PC-3 (cell line): ENCODE measurements around the gene NDUFS7.

ENCODE experiments used
- EZH2 ChIP-seq: fragments of 300-600 bp; sonication (generic); IDR thresholded peaks from one replicate; pipeline ENCODE4 v1.6.1; 2017; ENCODE audit warnings: antibody characterized with exemption, mild to moderate bottlenecking, low read length; ENCODE audit not compliant: unreplicated experiment
- EZH2phosphoT487 ChIP-seq: fragments of 300-600 bp; sonication (generic); IDR thresholded peaks from 2 replicates; pipeline ENCODE4 v1.6.1; 2018; ENCODE audit warnings: mild to moderate bottlenecking, antibody characterized with exemption, low read length, borderline replicate concordance
- TF ChIP-seq, protein P1 (sequence below): fragments of 300-600 bp; sonication (generic); conservative IDR thresholded peaks from 2 replicates; pipeline ENCODE4 v1.5.1; 2017; ENCODE audit warnings: antibody characterized with exemption, low read depth, mild to moderate bottlenecking, low read length

DNA sequence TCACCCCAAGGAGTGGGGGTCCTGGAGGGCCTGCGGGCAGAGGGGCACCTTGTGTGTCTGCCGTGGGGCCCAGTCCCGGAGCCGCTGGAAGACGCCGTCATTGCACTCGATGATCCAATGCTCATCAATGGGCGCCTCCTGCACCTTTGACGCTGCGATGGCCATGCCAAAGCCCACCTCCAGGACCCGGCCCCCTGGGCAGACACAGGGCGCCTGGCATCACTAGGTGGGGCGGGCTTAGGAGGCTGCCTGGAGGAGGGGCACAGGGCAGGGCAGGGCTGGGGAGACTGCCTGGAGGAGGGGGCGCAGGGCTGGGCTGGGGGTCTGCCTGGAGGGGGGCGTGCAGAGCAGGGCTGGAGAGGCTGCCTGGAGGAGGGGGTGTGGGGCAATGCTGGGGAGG is 16.0 kb downstream of the NDUFS7 start:
- TF ChIP-seq, protein P1, sequence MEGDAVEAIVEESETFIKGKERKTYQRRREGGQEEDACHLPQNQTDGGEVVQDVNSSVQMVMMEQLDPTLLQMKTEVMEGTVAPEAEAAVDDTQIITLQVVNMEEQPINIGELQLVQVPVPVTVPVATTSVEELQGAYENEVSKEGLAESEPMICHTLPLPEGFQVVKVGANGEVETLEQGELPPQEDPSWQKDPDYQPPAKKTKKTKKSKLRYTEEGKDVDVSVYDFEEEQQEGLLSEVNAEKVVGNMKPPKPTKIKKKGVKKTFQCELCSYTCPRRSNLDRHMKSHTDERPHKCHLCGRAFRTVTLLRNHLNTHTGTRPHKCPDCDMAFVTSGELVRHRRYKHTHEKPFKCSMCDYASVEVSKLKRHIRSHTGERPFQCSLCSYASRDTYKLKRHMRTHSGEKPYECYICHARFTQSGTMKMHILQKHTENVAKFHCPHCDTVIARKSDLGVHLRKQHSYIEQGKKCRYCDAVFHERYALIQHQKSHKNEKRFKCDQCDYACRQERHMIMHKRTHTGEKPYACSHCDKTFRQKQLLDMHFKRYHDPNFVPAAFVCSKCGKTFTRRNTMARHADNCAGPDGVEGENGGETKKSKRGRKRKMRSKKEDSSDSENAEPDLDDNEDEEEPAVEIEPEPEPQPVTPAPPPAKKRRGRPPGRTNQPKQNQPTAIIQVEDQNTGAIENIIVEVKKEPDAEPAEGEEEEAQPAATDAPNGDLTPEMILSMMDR = no peak
- TF ChIP-seq EZH2 (no peak), EZH2phosphoT487 (no peak)
